ENCODE data around the gene INPP4A. TPM values are rescaled to one million over a fixed set of nuclear protein-coding genes. Genes with fewer than 3 reads are reported as not detected.

INPP4A gene
- total and polyA plus RNA-seq, 8 donors = 1.5 to 65.3 (median 12.2) TPM

DNA sequence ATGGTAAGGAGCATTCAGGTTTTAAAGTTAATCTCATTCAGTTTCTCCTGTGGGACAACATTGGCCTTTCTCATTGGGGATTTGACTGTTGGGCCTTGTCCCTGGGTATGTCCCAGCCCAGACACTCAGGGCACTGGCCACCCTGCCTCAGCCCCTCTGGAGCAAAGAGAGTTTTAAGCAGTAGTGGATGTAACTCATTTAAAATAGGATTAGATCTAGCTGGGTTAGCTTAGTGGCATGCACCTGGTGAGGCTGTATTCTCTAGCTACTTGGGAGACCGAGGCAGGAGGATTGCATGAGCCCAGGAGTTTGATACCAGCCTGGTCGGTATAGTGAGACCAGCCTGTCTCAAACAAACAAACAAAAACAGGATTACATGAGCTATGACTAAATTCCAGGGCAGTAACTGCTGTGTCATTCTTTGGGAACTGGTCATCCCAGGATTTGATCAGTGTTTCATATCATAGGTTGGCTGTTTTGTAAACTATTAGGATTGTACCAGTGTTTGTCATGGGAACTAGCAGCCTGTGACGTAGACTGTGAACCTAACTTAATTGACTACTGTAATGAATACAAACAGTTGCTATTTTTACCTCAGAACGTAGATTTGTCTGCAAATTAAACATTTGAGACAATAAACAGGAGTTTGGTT, 12.5 kb downstream of the INPP4A start:
- no peaks in the 10 kb centered on the region for H3K27me3 ChIP-seq
- H3K4me3 ChIP-seq = no peak overlapping the region
- H3K4me1 ChIP-seq = peaks cover 28 to 97% (median 63%) of the 10 kb centered on the region in 4 donors
- intact Hi-C loops (cut with DNase I; ENCODE audit: low total_unique reads) = no loop called here
- DNase-seq = no peak
- no peaks in the 10 kb centered on the region for H3K36me3 ChIP-seq
- peak overlapping the region in 4 of 5 donors; percentile 12 to 74 (median 30) for H3K27ac ChIP-seq
- WGBS, 5 donors = 59 to 70% (median 64%) methylated on average over 4 of the region's 4 CpGs
- TF ChIP-seq, protein P1, sequence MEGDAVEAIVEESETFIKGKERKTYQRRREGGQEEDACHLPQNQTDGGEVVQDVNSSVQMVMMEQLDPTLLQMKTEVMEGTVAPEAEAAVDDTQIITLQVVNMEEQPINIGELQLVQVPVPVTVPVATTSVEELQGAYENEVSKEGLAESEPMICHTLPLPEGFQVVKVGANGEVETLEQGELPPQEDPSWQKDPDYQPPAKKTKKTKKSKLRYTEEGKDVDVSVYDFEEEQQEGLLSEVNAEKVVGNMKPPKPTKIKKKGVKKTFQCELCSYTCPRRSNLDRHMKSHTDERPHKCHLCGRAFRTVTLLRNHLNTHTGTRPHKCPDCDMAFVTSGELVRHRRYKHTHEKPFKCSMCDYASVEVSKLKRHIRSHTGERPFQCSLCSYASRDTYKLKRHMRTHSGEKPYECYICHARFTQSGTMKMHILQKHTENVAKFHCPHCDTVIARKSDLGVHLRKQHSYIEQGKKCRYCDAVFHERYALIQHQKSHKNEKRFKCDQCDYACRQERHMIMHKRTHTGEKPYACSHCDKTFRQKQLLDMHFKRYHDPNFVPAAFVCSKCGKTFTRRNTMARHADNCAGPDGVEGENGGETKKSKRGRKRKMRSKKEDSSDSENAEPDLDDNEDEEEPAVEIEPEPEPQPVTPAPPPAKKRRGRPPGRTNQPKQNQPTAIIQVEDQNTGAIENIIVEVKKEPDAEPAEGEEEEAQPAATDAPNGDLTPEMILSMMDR (IDR thresholded peaks at IDR 0.05) = no peak
- peak in 1 of 3 donors; percentile 31 for TF ChIP-seq POLR2AphosphoS5 (IDR thresholded peaks at IDR 0.05)
- no peak for TF ChIP-seq EP300 (IDR thresholded peaks at IDR 0.05)
- no peaks in the 10 kb centered on the region for H3K9me3 ChIP-seq

GRCh38 chr2:98458207-98458606, 13.5 kb downstream of the INPP4A start:
- intact Hi-C loops (cut with DNase I; ENCODE audit: low total_unique reads) = no loop called here
- no peaks in the 10 kb centered on the region for H3K9me3 ChIP-seq
- no peaks in the 10 kb centered on the region for H3K36me3 ChIP-seq
- TF ChIP-seq, protein P1 (IDR thresholded peaks at IDR 0.05) = no peak
- TF ChIP-seq POLR2A (IDR thresholded peaks at IDR 0.05) (no peak), POLR2AphosphoS5 (IDR thresholded peaks at IDR 0.05) (no peak), EP300 (IDR thresholded peaks at IDR 0.05) (no peak)
- H3K4me1 ChIP-seq = peaks cover 28 to 95% (median 62%) of the 10 kb centered on the region in 4 donors
- no peak overlapping the region for H3K4me3 ChIP-seq
- 71 to 83% (median 76%) methylated on average over 4 of the region's 4 CpGs for WGBS, 5 donors
- peak overlapping the region in 2 of 5 donors; percentile 31 to 74 for H3K27ac ChIP-seq
- DNase-seq = no peak
- no peaks in the 10 kb centered on the region for H3K27me3 ChIP-seq

- DNase-seq = no peak
- peak overlapping the region in 3 of 5 donors; percentile 13 to 74 (median 68) for H3K27ac ChIP-seq
- 91 to 94% (median 94%) methylated on average over 14 of the region's 14 CpGs for WGBS, 5 donors
- no peaks in the 10 kb centered on the region for H3K9me3 ChIP-seq
- H3K4me1 ChIP-seq = peaks cover 28 to 95% (median 63%) of the 10 kb centered on the region in 4 donors
- intact Hi-C loops (cut with DNase I; ENCODE audit: low total_unique reads) = no loop called here
- no peak for TF ChIP-seq POLR2A (IDR thresholded peaks at IDR 0.05)
- TF ChIP-seq POLR2AphosphoS5 (IDR thresholded peaks at IDR 0.05) = no peak
- no peak for TF ChIP-seq EP300 (IDR thresholded peaks at IDR 0.05)
- TF ChIP-seq, protein P1 (IDR thresholded peaks at IDR 0.05) = no peak
- no peaks in the 10 kb centered on the region for H3K36me3 ChIP-seq
- H3K27me3 ChIP-seq = no peaks in the 10 kb centered on the region
- no peak overlapping the region for H3K4me3 ChIP-seq
These were observed 14.2 kb downstream of the INPP4A start for GRCh38 chr2:98458667-98459380.

DNA sequence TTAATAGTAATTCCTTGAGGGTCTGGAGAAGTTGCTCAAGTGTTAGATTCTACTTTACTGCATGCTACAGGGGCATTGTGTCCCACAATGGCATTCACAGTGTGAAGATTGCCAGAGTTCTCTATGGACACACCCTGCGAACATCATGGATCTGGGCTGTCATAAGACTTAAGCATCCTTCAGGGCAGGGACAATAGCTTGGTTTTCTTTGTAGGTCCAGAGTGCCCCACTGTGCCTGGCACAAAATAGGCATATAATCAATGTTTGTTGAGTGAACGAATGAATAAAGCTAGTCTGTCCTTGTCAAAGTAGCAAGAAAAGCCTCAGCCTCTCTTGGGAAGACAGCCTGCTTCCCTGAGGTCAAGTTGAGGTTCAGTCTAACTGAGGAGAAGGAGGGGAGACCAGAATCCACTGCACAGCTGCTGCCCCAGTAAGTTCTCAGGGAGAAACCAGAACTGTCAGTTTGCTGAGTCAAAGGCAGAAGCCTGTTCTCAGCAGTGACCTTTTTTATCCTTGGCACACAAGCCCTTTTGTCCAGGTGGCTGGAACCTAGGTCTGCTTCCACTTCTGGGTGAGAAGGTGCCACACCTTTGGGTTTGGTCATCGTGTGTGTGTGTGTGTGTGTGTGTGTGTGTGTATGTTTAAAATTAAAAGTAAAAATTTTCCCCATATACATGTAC, 15.0 kb downstream of the INPP4A start:
- H3K4me1 ChIP-seq = peaks cover 21 to 95% (median 65%) of the 10 kb centered on the region in 4 donors
- H3K27me3 ChIP-seq = no peaks in the 10 kb centered on the region
- peak overlapping the region in 3 of 5 donors; percentile 13 to 74 (median 68) for H3K27ac ChIP-seq
- peak in 1 of 2 donors; percentile 33 for DNase-seq
- no peaks in the 10 kb centered on the region for H3K36me3 ChIP-seq
- 36 to 55% (median 47%) methylated on average over 3 of the region's 3 CpGs for WGBS, 5 donors
- no peaks in the 10 kb centered on the region for H3K9me3 ChIP-seq
- H3K4me3 ChIP-seq = no peak overlapping the region
- TF ChIP-seq, protein P1 (IDR thresholded peaks at IDR 0.05) = no peak
- TF ChIP-seq POLR2AphosphoS5 (IDR thresholded peaks at IDR 0.05) = no peak
- TF ChIP-seq POLR2A (IDR thresholded peaks at IDR 0.05) = no peak
- TF ChIP-seq EP300 (IDR thresholded peaks at IDR 0.05) = no peak
- intact Hi-C loops (cut with DNase I; ENCODE audit: low total_unique reads) = no loop called here
